ENCODE measurements around the gene AMOTL1.

- TF ChIP-seq CTCF (conservative IDR thresholded peaks at IDR 0.05 in 1 of 2, IDR thresholded peaks at IDR 0.05 in 1 of 2; ENCODE audit: extremely low read depth in 1 of 2, insufficient read depth in 1 of 2, low read depth in 1 of 2, low read length in 2 of 2) (peak; percentile 49 to 58), EZH2 (IDR thresholded peaks at IDR 0.05; ENCODE audit: borderline replicate concordance, low read length) (no peak)
Observed at GRCh38 chr11:94786264-94787126, 18.3 kb downstream of the AMOTL1 start.
